ENCODE measurements around the gene ACTL7A.

The ACTL7A gene

GRCh38 chr9:108910914-108911313, 48.8 kb downstream of the ACTL7A start:
- TF ChIP-seq GATA3 (IDR thresholded peaks at IDR 0.05; ENCODE audit: low read depth, low read length) (no peak), GATA2 (IDR thresholded peaks at IDR 0.05; ENCODE audit: low read depth, low read length) (no peak)

- TF ChIP-seq GATA2 (IDR thresholded peaks at IDR 0.05; ENCODE audit: low read depth, low read length) (no peak), GATA3 (IDR thresholded peaks at IDR 0.05; ENCODE audit: low read depth, low read length) (no peak)
Measured at GRCh38 chr9:108911820-108912219, 49.8 kb downstream of the ACTL7A start.
